H9 (cell line): ENCODE data around the gene LCN2. TPM values are rescaled to one million over a fixed set of nuclear protein-coding genes. Genes with fewer than 3 reads are reported as not detected.

Experiments used
- DNase-seq: peaks from one replicate; pipeline ENCODE4 v3.0.0-alpha.2; 2017
- H2AFZ ChIP-seq: one replicate; pipeline ENCODE4 v1.6.1; 2013; ENCODE audit warnings: mild to moderate bottlenecking, low read length, control low read depth, moderate library complexity
- H2AK5ac ChIP-seq: 2 replicates; pipeline ENCODE4 v1.6.1; 2013; ENCODE audit warnings: low read length, control low read depth, mixed read lengths; ENCODE audit not compliant: insufficient read length
- H2BK120ac ChIP-seq: one replicate; pipeline ENCODE4 v1.6.1; 2013; ENCODE audit warnings: low read depth, mild to moderate bottlenecking, low read length, control low read depth, inconsistent platforms; ENCODE audit not compliant: poor library complexity, severe bottlenecking
- H2BK12ac ChIP-seq: 2 replicates; pipeline ENCODE4 v1.6.1; 2013; ENCODE audit warnings: low read length, control low read depth, mixed read lengths, low read depth; ENCODE audit not compliant: insufficient read length
- H2BK15ac ChIP-seq: 2 replicates; pipeline ENCODE4 v1.6.1; 2013; ENCODE audit warnings: low read depth, low read length, control low read depth
- H2BK20ac ChIP-seq: one replicate; pipeline ENCODE4 v1.6.1; 2013; ENCODE audit warnings: low read depth, mild to moderate bottlenecking, low read length, control low read depth, inconsistent platforms; ENCODE audit not compliant: poor library complexity, severe bottlenecking
- H2BK5ac ChIP-seq: 2 replicates; pipeline ENCODE4 v1.6.1; 2013; ENCODE audit warnings: low read length, control low read depth, mixed read lengths; ENCODE audit not compliant: insufficient read length
- H3K14ac ChIP-seq: 2 replicates; pipeline ENCODE4 v1.6.1; 2013; ENCODE audit warnings: low read length, control low read depth; ENCODE audit not compliant: insufficient read depth
- H3K18ac ChIP-seq: 2 replicates; pipeline ENCODE4 v1.6.1; 2013; ENCODE audit warnings: low read depth, mild to moderate bottlenecking, mixed read lengths, low read length, control low read depth; ENCODE audit not compliant: insufficient read length
- H3K23ac ChIP-seq: 2 replicates; pipeline ENCODE4 v1.6.1; 2013; ENCODE audit warnings: low read length, control low read depth, mixed read lengths, low read depth; ENCODE audit not compliant: insufficient read length
- H3K23me2 ChIP-seq: 2 replicates; pipeline ENCODE4 v1.6.1; 2013; ENCODE audit warnings: low read depth, mild to moderate bottlenecking, mixed read lengths, low read length, control low read depth; ENCODE audit not compliant: insufficient read length, poor library complexity, severe bottlenecking
- H3K27ac ChIP-seq: 2 replicates; pipeline ENCODE4 v1.5.1; 2013; ENCODE audit warnings: low read length, control low read depth, mixed read lengths, low read depth; ENCODE audit not compliant: insufficient read length
- H3K27me3 ChIP-seq: 2 replicates; pipeline ENCODE4 v1.6.1; 2013; ENCODE audit warnings: low read length, control low read depth, inconsistent platforms; ENCODE audit not compliant: insufficient read depth
- H3K4ac ChIP-seq: 2 replicates; pipeline ENCODE4 v1.6.1; 2013; ENCODE audit warnings: low read depth, mild to moderate bottlenecking, control low read depth, inconsistent platforms, low read length, moderate library complexity
- H3K4me1 ChIP-seq: 2 replicates; pipeline ENCODE4 v1.6.1; 2013; ENCODE audit warnings: low read length, control low read depth, inconsistent platforms; ENCODE audit not compliant: insufficient read depth
- H3K4me2 ChIP-seq: 2 replicates; pipeline ENCODE4 v1.6.1; 2013; ENCODE audit warnings: low read length, control low read depth, mixed read lengths; ENCODE audit not compliant: insufficient read length, insufficient read depth
- H3K56ac ChIP-seq: 2 replicates; pipeline ENCODE4 v1.6.1; 2013; ENCODE audit warnings: low read depth, mild to moderate bottlenecking, mixed read lengths, low read length, control low read depth; ENCODE audit not compliant: insufficient read length
- H3K79me1 ChIP-seq: 2 replicates; pipeline ENCODE4 v1.6.1; 2013; ENCODE audit warnings: low read depth, mild to moderate bottlenecking, moderate library complexity, low read length, control low read depth, inconsistent platforms; ENCODE audit not compliant: insufficient read depth, poor library complexity, severe bottlenecking
- H3K79me2 ChIP-seq: 2 replicates; pipeline ENCODE4 v1.6.1; 2013; ENCODE audit warnings: low read length, control low read depth, inconsistent platforms; ENCODE audit not compliant: insufficient read depth
- H3K9ac ChIP-seq: 2 replicates; pipeline ENCODE4 v1.6.1; 2013; ENCODE audit warnings: low read length, control low read depth, mixed read lengths; ENCODE audit not compliant: insufficient read length; ENCODE audit errors: extremely low read depth
- H3K9me3 ChIP-seq: one replicate; pipeline ENCODE4 v1.6.1; 2013; ENCODE audit warnings: low read depth, low read length, inconsistent platforms; ENCODE audit not compliant: control insufficient read depth
- H3T11ph ChIP-seq: one replicate; pipeline ENCODE4 v1.6.1; 2013; ENCODE audit warnings: mild to moderate bottlenecking, low read length, control low read depth, inconsistent platforms
- H4K20me1 ChIP-seq: one replicate; pipeline ENCODE4 v1.6.1; 2013; ENCODE audit not compliant: control insufficient read depth, insufficient read length, insufficient read depth
- H4K5ac ChIP-seq: 2 replicates; pipeline ENCODE4 v1.6.1; 2013; ENCODE audit warnings: low read depth, mild to moderate bottlenecking, mixed read lengths, low read length, control low read depth; ENCODE audit not compliant: insufficient read length
- H4K8ac ChIP-seq: replicated peaks from 2 replicates; pipeline ENCODE4 v1.6.1; 2013; ENCODE audit warnings: low read length, control low read depth, mixed read lengths, low read depth; ENCODE audit not compliant: insufficient read length
- H4K91ac ChIP-seq: 2 replicates; pipeline ENCODE4 v1.6.1; 2013; ENCODE audit warnings: low read depth, mild to moderate bottlenecking, moderate library complexity, mixed read lengths, low read length, control low read depth; ENCODE audit not compliant: insufficient read length
- H3K27ac Mint-ChIP-seq, 3 experiments: 2 replicates in 2 of 3; 3 replicates in 1 of 3; pipeline ENCODE4 v1.8.0; 2020 to 2021; ENCODE audit warnings: mixed read lengths in 3 of 3, mild to moderate bottlenecking in 1 of 3, moderate library complexity in 1 of 3
- H3K27me3 Mint-ChIP-seq: 2 replicates; pipeline ENCODE4 v1.8.0; 2021; ENCODE audit warnings: low read depth, mild to moderate bottlenecking, moderate library complexity, mixed read lengths
- H3K36me3 Mint-ChIP-seq, 3 experiments: 2 replicates in 2 of 3; 3 replicates in 1 of 3; pipeline ENCODE4 v1.8.0; 2020 to 2021; ENCODE audit warnings: low read depth in 3 of 3, mixed read lengths in 3 of 3; ENCODE audit not compliant: insufficient read depth in 1 of 3
- H3K4me1 Mint-ChIP-seq, 2 experiments: 2 replicates each; pipeline ENCODE4 v1.8.0; 2020; ENCODE audit warnings: mixed read lengths in 2 of 2
- H3K4me3 Mint-ChIP-seq, 2 experiments: 2 replicates in 1 of 2; 3 replicates in 1 of 2; pipeline ENCODE4 v1.8.0; 2020 to 2021; ENCODE audit warnings: mild to moderate bottlenecking in 2 of 2, mixed read lengths in 2 of 2, moderate library complexity in 1 of 2
- H3K9me3 Mint-ChIP-seq, 2 experiments: 2 replicates in 1 of 2; 3 replicates in 1 of 2; pipeline ENCODE4 v1.8.0; 2020; ENCODE audit warnings: mild to moderate bottlenecking in 2 of 2, mixed read lengths in 2 of 2, moderate library complexity in 1 of 2
- CTCF ChIP-seq: fragments of 200-600 bp; sonication (generic); conservative IDR thresholded peaks from 3 replicates; pipeline ENCODE4 v1.8.0; 2021; ENCODE audit warnings: antibody characterized with exemption, mild to moderate bottlenecking
- WGBS: extraction: QIAGEN DNeasy Blood & Tissue Kit; methylation state at CpG from one replicate; pipeline ENCODE4 v1.1.7; 2013; ENCODE audit warnings: missing lambda C conversion rate, low lambda C conversion rate, mixed read lengths; ENCODE audit not compliant: insufficient read length; ENCODE audit errors: extremely low coverage; 5-methylcytosine and 5-hydroxymethylcytosine counted together
- total RNA-seq: library from RNA; stranded (reverse); gene quantifications from 2 replicates; pipeline ENCODE4 v1.2.1, GENCODE V29; 2021

LCN2 gene
- total RNA-seq, 1 experiment from 2014 or later, result not detected

GRCh38 chr9:128164307-128164885 lies 15.1 kb downstream of the LCN2 start:
- Histone ChIP-seq H3K79me2 (no peaks in the 10 kb centered on the region), H4K5ac (no peak overlapping the region), H3K23ac (no peak overlapping the region), H3K56ac (no peak overlapping the region), H3T11ph (no peak overlapping the region), H3K27me3 (no peaks in the 10 kb centered on the region), H2BK5ac (no peak overlapping the region), H4K8ac (no peak overlapping the region), H2BK12ac (no peak overlapping the region), H2BK20ac (no peak overlapping the region), H2BK15ac (no peak overlapping the region), H3K4ac (no peak overlapping the region), H2AK5ac (no peak overlapping the region), H3K23me2 (peaks cover 7% of the 10 kb centered on the region), H4K91ac (no peak overlapping the region), H3K4me2 (no peak overlapping the region), H3K18ac (no peak overlapping the region), H3K9ac (no peak overlapping the region), H3K27ac (no peak overlapping the region), H4K20me1 (no peaks in the 10 kb centered on the region), H3K9me3 (no peaks in the 10 kb centered on the region), H3K4me1 (no peaks in the 10 kb centered on the region; the same call in 1 of the 2 replicates), H2AFZ (no peak overlapping the region), H3K79me1 (no peaks in the 10 kb centered on the region), H2BK120ac (no peak overlapping the region), H3K14ac (no peak overlapping the region)
- Mint-ChIP-seq H3K9me3 (no peaks in the 10 kb centered on the region), H3K36me3 (peaks cover 18 to 65% (median 45%) of the 10 kb centered on the region in 3 experiments), H3K27me3 (no peaks in the 10 kb centered on the region), H3K27ac (peak overlapping the region in 1 of 3 experiments; percentile 67; a peak in 2 of 7 replicates), H3K4me1 (peaks cover 5 to 6% of the 10 kb centered on the region in 2 experiments), H3K4me3 (no peak overlapping the region)
- WGBS, result no CpG with 5 or more reads among the region's 14 CpGs
- no peak for TF ChIP-seq CTCF
- DNase-seq, result no peak
